HG02678 (cell line): ENCODE data around the gene C1QL4.

Experiments
- ATAC-seq: cut with Tn5 transposase; IDR thresholded peaks from one replicate; pipeline ENCODE4 v1.9.1; 2021; ENCODE audit warnings: mild to moderate bottlenecking, moderate library complexity; ENCODE audit not compliant: unreplicated experiment

Gene C1QL4

DNA sequence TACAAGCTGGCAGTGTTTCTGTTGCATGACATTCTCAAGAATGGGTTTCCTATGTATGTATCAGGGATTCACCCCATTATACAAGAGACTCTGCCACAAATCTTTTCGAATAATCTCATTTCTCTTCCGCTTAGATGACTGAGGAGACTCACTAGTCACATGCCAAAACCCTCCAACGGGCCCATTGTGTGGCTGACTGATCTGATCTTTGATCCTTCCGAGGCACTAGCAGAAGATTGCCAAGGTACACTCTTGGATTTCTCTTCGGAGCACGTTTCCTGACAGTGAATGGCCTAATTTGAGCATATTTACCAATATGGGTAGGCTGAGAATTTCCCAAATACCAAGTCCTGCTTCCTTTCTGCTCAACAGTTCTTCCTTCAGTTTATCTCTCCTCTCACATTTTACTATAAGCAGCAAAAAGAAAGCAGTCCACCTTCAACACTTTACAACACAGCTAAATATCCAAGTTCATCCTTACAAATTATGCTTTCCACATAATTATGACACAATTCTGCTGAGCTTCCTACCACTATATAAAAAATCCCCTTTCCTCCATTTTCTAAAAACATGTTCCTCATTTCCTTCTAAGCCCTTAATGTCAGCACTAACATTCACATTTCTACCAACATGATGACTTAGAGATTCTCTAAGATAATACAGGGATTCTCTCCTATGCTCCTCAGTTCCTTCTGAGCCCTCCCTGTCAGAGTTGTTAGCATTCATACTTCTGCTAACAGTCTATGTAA lies 31.1 kb downstream of the C1QL4 start:
- ATAC-seq: no peak

DNA sequence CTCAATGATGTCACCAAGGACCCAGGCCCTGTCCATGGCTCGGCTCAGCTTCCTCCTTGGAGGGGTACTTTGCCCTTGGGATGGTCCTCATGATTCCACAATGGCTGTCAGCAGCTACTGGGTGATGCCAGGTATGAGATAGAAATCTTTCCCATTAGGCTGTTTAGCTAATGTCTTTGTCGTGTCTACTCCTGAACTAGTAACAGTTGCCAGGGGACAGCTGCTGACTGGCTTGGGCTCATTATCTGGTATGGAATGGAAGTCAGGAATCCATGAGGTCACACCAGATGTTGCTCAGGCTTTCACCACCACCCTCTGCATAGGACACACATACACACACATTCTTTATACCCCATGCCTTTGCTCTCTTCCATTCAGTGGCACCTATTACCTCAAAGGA lies 32.8 kb downstream of the C1QL4 start:
- no peak for ATAC-seq

- ATAC-seq: no peak
These were observed 35.2 kb downstream of the C1QL4 start for GRCh38 chr12:49301760-49302159.

DNA sequence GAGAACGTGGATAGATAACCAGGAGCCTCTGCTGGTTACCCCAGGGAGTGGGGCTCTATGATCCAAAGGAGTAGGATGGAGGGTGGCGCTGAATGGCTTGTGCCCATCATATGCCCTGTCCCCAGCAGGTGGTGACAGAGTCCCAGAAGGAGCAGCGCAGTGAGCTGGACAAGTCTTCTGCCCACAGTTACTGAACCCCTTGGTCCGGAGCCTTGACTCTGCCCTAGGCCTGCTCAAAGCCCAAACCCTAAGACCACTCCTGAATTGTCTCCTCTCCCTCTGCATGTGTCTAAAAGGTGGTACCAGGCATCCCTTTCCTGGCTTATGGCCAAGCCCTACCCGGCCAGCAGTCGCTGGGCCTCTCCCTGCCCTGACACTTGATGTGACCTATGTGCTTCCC lies 38.8 kb downstream of the C1QL4 start:
- no peak for ATAC-seq

GRCh38 chr12:49297695-49298060 lies 39.3 kb downstream of the C1QL4 start:
- no peak for ATAC-seq

DNA sequence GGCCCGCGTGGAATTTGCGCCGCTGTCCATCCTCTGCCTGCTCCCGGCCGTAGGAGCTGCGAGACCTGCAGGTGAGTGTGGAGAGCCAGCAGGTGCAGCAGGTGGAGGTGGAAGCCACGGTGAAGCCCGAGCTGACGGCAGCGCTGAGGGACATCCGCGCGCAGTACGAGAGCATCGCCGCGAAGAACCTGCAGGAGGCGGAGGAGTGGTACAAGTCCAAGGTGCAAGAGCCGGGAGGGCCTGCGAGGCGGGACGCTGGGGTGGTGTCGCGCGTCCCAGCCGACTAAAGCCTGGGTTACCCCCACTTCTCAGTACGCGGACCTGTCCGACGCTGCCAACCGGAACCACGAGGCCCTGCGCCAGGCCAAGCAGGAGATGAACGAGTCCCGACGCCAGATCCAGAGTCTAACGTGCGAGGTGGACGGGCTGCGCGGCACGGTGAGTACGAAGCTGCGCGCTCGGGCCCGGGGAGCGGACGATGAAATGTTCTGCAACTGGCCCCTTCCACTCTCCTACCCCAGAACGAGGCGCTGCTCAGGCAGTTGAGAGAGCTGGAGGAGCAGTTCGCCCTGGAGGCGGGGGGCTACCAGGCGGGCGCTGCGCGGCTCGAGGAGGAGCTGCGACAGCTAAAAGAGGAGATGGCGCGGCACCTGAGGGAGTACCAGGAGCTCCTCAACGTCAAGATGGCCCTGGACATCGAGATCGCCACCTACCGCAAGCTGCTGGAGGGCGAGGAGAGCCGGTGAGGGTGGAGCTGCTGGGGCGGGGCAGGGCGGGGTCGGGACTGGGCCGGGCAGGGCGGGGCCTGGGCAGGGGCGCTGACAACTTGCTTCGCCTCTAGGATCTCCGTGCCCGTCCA lies 39.9 kb downstream of the C1QL4 start:
- no peak for ATAC-seq

DNA sequence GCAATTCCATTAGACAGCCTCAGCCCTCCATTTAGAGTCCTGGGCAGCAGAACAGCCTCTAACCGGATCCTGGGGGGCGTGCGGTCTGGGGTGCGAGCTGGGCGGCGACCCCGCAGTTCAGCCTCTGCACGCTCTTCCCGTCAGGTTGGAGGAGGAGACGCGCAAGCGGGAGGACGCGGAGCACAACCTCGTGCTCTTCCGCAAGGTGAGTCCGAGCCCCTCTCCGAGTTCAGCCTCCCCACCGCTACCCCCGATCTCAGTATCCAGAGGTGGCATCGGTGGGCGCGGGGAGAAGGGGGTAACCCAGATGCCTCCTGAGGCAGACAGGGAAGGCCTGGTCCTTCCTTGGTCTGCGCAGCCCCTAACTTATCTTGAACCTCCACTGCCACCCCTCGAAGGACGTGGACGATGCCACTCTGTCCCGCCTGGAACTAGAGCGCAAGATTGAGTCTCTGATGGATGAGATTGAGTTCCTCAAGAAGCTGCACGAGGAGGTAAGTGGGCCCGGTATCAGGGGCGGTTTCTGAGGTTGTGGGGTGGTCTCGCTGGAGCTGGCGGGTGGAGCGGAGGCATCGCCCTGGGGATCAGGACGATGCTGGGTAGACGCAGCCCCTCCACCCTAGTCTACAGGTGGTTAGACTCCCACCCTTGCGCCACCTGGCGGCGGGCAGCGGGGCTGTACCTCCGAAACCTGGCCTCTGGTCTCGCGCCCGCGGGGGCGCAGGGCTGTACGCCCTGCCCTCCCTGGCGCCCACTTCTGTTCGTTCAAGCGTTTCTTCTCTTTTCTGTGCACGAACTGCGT lies 40.8 kb downstream of the C1QL4 start:
- no peak for ATAC-seq

DNA sequence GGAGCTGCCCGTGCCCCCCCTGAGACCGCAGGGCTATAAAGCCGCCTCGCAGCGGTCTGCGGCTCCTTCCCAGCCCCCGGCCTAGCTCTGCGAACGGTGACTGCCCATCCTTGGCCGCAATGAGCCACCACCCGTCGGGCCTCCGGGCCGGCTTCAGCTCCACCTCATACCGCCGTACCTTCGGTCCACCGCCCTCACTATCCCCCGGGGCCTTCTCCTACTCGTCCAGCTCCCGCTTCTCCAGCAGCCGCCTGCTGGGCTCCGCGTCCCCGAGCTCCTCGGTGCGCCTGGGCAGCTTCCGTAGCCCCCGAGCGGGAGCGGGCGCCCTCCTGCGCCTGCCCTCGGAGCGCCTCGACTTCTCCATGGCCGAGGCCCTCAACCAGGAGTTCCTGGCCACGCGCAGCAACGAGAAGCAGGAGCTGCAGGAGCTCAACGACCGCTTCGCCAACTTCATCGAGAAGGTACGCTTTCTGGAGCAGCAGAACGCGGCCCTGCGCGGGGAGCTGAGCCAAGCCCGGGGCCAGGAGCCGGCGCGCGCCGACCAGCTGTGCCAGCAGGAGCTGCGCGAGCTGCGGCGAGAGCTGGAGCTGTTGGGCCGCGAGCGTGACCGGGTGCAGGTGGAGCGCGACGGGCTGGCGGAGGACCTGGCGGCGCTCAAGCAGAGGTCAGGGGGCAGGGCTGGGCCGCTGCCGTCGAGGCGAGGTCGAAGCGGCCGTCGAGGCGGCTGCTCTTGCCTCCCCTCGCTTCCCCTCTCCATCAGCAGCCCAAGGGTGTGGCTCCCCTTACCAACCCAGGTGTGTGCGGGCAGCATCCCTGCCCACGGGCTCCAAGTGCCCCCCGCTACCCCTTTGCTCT lies 41.7 kb downstream of the C1QL4 start, which contains the start of gene PRPH:
TSS of gene PRPH (plus strand) at position 66 of the 855 bp plus-strand sequence. CDS start at position 120, 54 bp downstream.
- ATAC-seq: no peak

- no peak for ATAC-seq
These were observed 42.2 kb downstream of the C1QL4 start for GRCh38 chr12:49294804-49295081.

DNA sequence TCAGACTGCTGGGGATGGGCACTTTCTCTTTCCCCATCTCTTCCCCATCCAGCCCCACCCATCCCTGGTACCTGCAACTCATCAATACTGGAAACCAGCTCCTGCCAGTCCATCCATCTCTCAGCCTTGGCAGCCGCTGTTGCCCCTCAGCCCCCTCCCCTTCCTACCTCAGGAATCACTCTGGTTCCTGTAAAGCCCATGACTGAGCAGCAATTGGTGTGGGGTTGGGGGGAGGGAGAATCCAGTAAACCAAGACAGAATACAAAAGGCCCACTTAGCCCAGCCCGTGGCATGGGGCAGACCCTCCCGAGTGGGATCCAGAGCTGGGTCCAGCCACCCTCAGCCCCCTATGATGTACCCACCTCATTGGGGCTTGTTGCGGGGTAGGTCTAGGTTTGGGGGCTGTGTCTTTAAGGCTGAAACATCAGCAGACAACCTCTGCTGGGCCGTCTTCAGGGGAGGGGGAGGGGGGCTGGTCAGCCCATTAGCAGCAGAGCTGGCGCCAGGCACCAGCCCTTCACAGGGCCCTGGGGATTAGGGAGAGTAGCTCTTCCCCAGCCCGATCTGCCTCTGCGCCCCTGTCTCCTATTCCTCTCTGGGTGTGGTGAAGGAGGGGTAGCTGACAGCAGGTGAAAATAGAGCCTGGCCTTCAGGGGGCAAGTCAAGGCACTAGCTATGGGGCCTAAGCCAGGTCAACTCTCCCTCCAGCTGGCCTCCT lies 42.7 kb downstream of the C1QL4 start:
- no peak for ATAC-seq

GRCh38 chr12:49293056-49293956 lies 43.7 kb downstream of the C1QL4 start:
- no peak for ATAC-seq

- no peak for ATAC-seq
These were observed 44.3 kb downstream of the C1QL4 start for GRCh38 chr12:49292729-49293055.

DNA sequence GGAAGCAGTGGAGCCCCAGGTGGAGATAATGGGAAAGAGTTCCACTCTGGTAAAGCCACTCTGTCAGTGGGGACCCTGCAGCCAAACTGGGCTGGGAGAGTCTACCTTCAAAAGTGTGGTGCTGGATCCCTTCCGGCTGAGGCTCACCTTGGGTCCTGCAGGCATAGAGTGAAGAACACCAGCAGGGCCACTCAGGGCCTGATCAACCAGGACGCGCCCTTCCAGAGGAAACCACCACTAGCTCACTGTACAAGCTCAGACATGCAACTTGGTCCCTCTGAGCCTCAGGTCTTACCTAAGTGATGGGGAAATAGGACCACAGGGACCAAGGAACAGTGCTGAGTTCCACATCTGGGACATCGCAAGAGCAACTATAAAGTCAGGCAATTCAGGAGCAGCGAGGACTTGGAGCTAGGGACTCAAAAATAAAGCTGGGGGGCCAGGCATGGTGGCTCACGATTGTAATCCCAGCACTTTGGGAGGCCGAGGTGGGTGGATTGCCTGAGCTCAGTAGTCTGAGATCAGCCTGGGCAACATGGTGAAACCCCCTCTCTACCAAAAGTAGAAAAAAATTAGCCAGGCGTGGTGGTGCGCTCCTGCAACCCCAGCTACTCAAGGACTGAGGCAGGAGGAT lies 47.9 kb downstream of the C1QL4 start:
- no peak for ATAC-seq

GRCh38 chr12:49288412-49288853 lies 48.6 kb downstream of the C1QL4 start:
- ATAC-seq: no peak

DNA sequence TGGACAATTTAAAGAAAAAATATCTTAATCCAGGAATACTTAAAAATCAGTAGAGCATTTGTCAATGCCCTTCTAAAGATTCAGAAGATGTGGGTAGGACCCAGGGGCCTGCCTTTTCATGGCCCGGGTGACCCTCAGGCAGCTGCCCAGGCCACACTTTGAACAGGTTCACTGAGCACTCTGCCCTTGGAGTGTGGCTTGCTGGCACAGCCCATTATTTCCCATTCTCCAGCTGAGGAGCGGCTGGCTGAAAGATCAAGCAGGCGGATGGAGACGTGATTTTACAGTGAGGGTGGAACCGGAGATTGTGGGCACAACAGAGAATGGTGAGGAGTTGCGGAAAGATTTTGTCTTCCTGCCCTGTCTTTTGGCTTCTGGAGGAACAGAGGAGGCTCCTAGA lies 49.1 kb downstream of the C1QL4 start:
- ATAC-seq: no peak

- no peak for ATAC-seq
These were observed 52.3 kb downstream of the C1QL4 start for GRCh38 chr12:49284672-49285071.

- ATAC-seq: no peak
These were observed 53.2 kb downstream of the C1QL4 start for GRCh38 chr12:49283541-49284429.
